Cardiac septum (tissue), 1 donor: ENCODE data around the gene CCDC59. TPM values are rescaled to one million over a fixed set of nuclear protein-coding genes. Genes with fewer than 3 reads are reported as not detected.

Source experiments
- DNase-seq: peaks from one replicate; pipeline ENCODE4 v3.0.0-alpha.2; 2020; ENCODE audit warnings: low spot score
- intact Hi-C: fragments of 100-400 bp; cut with DNase I; formaldehyde crosslinking; loops from one replicate; pipeline ENCODE4 v1.14.0; 2022
- total RNA-seq: library from RNA; stranded (reverse); fragmentation: NEBNext Ultra II Directional; extraction: Animal tissue kit (Norgen Biotek cat#: 25700); gene quantifications from one replicate; pipeline ENCODE4 v1.2.1, GENCODE V29; 2021
- donor health status: DM: no; HTN: no; CAD: no.

Gene CCDC59
- total RNA-seq, 1 donor from 2014 or later: 23.5 TPM

DNA sequence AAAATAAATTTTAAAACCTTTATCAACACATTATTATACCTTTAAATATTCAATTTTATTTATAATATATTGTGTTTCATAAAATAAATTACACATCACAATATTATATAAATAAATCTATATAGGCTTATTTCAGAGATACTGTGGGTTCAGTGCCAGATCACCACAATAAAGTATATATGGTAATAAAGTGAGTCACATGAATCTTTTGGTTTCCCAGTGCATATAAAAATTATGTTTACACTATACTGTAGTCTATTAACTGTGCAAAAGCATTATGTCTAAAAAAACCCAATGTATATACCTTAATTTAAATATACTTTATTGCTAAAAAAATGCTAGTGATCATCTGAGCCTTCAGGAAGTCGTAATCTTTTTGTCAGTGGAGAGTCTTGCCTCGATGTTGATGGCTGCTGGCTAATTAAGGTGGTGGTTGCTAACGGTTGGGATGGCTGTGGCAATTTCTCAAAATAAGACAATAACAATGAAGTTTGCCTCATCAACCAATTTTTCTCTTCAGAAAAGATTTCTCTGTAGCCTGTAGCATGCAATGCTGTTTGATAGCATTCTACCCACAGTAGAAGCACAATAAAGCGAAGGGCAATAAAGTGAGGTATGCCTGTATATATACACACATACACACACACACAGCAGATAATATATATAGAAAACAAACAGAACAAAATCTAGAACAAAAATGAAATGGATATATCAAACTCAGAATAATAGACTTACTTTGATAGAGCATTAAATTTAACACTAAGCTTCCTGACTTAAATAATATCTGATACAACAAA lies 32.4 kb downstream of the CCDC59 start:
- intact Hi-C loops: loop anchor here (5.0 kb wide), 1 partner anchor 678 kb away; no protein-coding TSS in a partner anchor
- DNase-seq: no peak

DNA sequence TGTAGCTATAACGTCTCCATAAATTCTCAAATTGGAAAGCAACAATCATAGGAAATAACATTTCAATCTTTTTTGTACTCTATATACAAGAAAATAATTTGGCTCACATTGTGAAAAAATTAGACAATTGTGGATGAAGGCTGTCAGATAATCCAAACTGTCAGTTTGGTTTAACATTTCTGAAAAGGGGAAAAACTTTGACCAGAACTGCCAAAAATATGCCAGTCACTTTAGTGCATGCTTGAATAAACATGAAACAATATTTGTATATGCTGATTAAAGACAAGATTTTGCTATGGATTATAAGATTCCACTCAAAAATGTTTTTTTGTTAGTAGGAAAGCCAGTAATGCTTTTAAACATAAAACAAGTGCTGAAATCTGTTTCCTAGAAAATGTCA lies 38.9 kb downstream of the CCDC59 start:
- DNase-seq: no peak

DNA sequence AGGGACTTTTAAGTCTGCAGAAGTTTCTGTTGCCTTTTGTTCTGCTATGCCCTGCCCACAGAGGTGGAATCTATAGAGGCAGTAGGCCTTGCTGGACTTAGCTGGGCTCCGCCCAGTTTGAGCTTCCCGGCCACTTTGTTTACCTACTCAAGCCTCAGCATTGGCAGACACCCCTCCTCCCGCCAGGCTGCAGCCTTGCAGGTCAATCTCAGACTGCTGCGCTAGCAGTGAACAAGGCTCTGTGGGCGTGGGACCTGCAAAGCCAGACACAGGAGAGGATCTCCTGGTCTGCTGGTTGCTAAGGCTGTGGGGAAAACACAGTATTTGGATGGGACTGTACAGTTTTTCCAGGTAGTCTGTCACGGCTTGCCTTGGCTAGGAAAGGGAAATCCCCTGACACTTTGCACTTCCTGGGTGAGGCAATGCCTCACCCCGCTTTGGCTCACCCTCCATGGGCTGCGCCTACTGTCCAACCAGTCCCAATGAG lies 43.7 kb downstream of the CCDC59 start:
- DNase-seq: no peak
- intact Hi-C loops: no loop called here

More for the DNA sequence above, 38.9 kb downstream of the CCDC59 start:
- intact Hi-C loops: no loop called here

Other genes starting within 250 kb of the CCDC59 start
- gene METTL25, start 142 bp upstream of the CCDC59 start, total RNA-seq: 17.8 TPM